Heart left ventricle (tissue), 16 donors: ENCODE data around the gene KIRREL3. TPM values are rescaled to one million over a fixed set of nuclear protein-coding genes. Genes with fewer than 3 reads are reported as not detected.

ENCODE experiments used
- ATAC-seq, 4 donors: fragments of 200-7000 bp; cut with Tn5 transposase; one replicate each; pipeline ENCODE4 v1.9.1; 2020 to 2022; ENCODE audit warnings: moderate library complexity in 4 of 4, mild to moderate bottlenecking in 3 of 4, moderate number of reproducible peaks in 1 of 4
- DNase-seq, 5 donors: peaks; one replicate each; pipeline ENCODE4 v3.0.0-alpha.2; 2020
- H3K27ac ChIP-seq, 12 donors: fragments of 200-600 bp; sonication (generic) in 4 of 12; one replicate each; pipeline versions ENCODE4 v1.5.0 to v1.8.0; 2016 to 2022; ENCODE audit warnings: mild to moderate bottlenecking in 2 of 12
- H3K27me3 ChIP-seq, 9 donors: fragments of 200-600 bp; sonication (generic) in 2 of 9; one replicate each; pipeline versions ENCODE4 v1.5.1 to v1.8.0; 2016 to 2022; ENCODE audit warnings: mild to moderate bottlenecking in 3 of 9
- H3K36me3 ChIP-seq, 9 donors: fragments of 200-600 bp; sonication (generic) in 2 of 9; one replicate each; pipeline versions ENCODE4 v1.5.0 to v1.8.0; 2018 to 2022; ENCODE audit warnings: mild to moderate bottlenecking in 2 of 9
- H3K4me1 ChIP-seq, 12 donors: fragments of 200-600 bp; sonication (generic) in 4 of 12; one replicate each; pipeline versions ENCODE4 v1.5.0 to v1.8.0; 2016 to 2022; ENCODE audit warnings: mild to moderate bottlenecking in 3 of 12
- H3K4me3 ChIP-seq, 12 donors: fragments of 200-600 bp; sonication (generic) in 4 of 12; one replicate each; pipeline versions ENCODE4 v1.5.0 to v1.8.0; 2017 to 2022; ENCODE audit warnings: mild to moderate bottlenecking in 9 of 12, moderate library complexity in 4 of 12
- H3K9me3 ChIP-seq, 12 donors: fragments of 200-600 bp; sonication (generic) in 4 of 12; one replicate each; pipeline versions ENCODE4 v1.5.0 to v1.8.0; 2016 to 2022; ENCODE audit warnings: mild to moderate bottlenecking in 1 of 12
- POLR2A ChIP-seq, 2 donors: fragments of 450-650 bp; IDR thresholded peaks; one replicate each; pipeline ENCODE4 v1.6.1; 2017; ENCODE audit warnings: antibody characterized with exemption in 2 of 2, mild to moderate bottlenecking in 2 of 2, moderate library complexity in 2 of 2
- WGBS, 4 donors: extraction: QIAGEN DNeasy Blood & Tissue Kit in 2 of 4; methylation state at CpG; one replicate each; pipeline versions ENCODE4 v1.1.5 to v1.1.7; 2013 to 2018; 5-methylcytosine and 5-hydroxymethylcytosine counted together
- intact Hi-C, 10 donors: fragments of 100-400 bp; cut with DNase I; formaldehyde crosslinking; loops; one replicate each; pipeline versions ENCODE4 v1.11.1 to v1.14.2; 2022
- polyA plus RNA-seq, 2 donors: library from polyadenylated mRNA; stranded (reverse); fragments of 200-250 nt; gene quantifications; one replicate each; pipeline ENCODE4 v1.2.3, GENCODE V29; 2013
- total RNA-seq, 9 donors: library from RNA; depleted of rRNA in 2 of 9; stranded (reverse); fragments of >200 nt in 2 of 9; fragmentation: NEBNext Ultra II Directional in 3 of 9; extraction: Animal tissue kit (Norgen Biotek cat#: 25700) in 3 of 9; gene quantifications; one replicate each; pipeline versions ENCODE4 v1.1.0 to v1.2.4, GENCODE V29; 2016 to 2023
- TF ChIP-seq, protein P1 (sequence below), 12 donors: fragments of 200-600 bp; sonication (generic) in 4 of 12; IDR thresholded peaks; one replicate each; pipeline versions ENCODE4 v1.5.0 to v1.8.0; 2018 to 2022; ENCODE audit warnings: antibody characterized with exemption in 12 of 12, mild to moderate bottlenecking in 5 of 12
- donor health status: ischemic (EF 13 %, LVEDD 7.1; RV severe dilation, severe dysfunction).
- donor health status: healthy with polysubstance abuse.
- donor health status: DM: no; HTN: yes; CAD: no.
- donor health status: DM: no; HTN: no; CAD: no.
- donor health status: ischemic (EF 25% LVEDD 6.9; RV normal size, moderate dysfunction).
- donor health status: ischemic (EF 25% LVEDD 5.7; RV mildly dilated, moderate dysfunction).
- donor health status: healthy.
- donor health status: DM: yes; HTN: yes; CAD: no.
- donor health status: ischemic (EF 35%, LVEDD 5.7; RV mildly dilated, moderate dysfunction).
- donor health status: nonischemic (EF 11% LVEDD 7.7; RV severe dilation, severe dysfunction).
- donor health status: DM: yes; HTN: yes; CAD: no.
- donor health status: PGD.
- donor health status: ischemic (EF 29% LVEDD 5.4; RV normal size, mild dysfunction).
- donor health status: nonischemic (EF 23%, LVEDD 6.1; RV moderate dilation, normal function).

The KIRREL3 gene
- total and polyA plus RNA-seq, 11 donors: 0.08 to 1.3 (median 0.27) TPM

DNA sequence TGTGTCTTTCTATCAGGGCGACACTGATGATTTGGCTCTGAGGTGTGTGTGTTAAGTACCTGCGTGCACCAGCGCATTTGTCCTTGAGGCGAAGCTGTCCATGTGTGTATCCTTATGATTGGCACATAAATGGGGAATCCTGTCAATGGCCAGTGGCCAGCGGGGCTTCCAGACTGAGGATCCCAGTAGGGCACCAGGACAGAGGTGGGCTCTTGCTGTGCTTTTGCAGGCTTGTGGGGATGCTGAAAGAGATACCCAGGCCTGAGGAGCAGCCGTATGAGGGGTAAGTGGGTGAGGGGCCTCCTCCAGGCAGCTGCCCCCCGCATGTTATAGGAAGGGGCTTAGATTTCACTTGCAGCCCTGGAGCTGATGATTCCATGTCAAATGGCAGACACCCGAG is 488.3 kb downstream of the KIRREL3 start:
- DNase-seq (peak in 1 of 5 donors; percentile 19), ATAC-seq (no peak)
- Histone ChIP-seq H3K27me3 (peaks cover 0 to 16% (median 0%) of the 10 kb centered on the region in 9 donors), H3K4me3 (no peak overlapping the region), H3K9me3 (peaks cover 0 to 3% (median 0%) of the 10 kb centered on the region in 12 donors), H3K4me1 (peaks cover 0 to 4% (median 0%) of the 10 kb centered on the region in 12 donors), H3K27ac (no peak overlapping the region), H3K36me3 (no peaks in the 10 kb centered on the region)
- intact Hi-C loops: no loop called here
- TF ChIP-seq POLR2A (IDR thresholded peaks at IDR 0.05): no peak
- TF ChIP-seq, protein P1, sequence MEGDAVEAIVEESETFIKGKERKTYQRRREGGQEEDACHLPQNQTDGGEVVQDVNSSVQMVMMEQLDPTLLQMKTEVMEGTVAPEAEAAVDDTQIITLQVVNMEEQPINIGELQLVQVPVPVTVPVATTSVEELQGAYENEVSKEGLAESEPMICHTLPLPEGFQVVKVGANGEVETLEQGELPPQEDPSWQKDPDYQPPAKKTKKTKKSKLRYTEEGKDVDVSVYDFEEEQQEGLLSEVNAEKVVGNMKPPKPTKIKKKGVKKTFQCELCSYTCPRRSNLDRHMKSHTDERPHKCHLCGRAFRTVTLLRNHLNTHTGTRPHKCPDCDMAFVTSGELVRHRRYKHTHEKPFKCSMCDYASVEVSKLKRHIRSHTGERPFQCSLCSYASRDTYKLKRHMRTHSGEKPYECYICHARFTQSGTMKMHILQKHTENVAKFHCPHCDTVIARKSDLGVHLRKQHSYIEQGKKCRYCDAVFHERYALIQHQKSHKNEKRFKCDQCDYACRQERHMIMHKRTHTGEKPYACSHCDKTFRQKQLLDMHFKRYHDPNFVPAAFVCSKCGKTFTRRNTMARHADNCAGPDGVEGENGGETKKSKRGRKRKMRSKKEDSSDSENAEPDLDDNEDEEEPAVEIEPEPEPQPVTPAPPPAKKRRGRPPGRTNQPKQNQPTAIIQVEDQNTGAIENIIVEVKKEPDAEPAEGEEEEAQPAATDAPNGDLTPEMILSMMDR (IDR thresholded peaks at IDR 0.05): no peak
- 74 to 88% (median 82%) methylated on average over 7 to 8 of the region's 8 CpGs for WGBS, 4 donors

DNA sequence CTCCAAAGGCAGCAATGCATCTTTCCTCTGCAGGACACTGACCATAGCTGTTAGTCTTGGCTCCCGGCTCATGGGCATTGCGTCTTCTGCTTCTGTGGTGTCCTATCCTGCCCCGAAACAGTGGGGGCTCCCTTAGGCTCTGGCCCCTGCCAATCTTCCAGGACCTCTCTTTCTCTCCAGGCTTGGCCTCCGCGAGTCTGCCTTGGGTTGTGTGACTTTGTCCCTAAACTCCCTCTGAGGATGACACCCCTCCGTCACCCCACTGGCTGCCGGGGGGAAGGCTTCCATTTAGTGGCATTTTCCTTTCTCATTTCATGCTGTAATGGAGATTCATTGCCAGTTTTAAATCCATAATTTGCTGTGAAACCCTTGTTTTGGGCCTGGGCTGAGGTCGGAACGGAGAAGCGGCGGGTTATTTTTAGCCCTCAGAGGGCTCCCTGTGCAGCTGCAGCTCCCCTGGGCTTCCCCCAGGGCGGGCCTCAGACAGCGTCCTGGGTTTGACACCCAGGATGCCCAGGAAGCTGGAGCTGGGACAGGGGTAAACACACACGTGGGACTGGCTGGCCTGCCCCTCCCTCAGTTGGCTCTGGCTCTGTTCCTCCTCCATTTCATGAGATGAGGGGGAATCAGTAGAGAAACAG is 489.0 kb downstream of the KIRREL3 start:
- Histone ChIP-seq H3K4me3 (no peak overlapping the region), H3K27ac (no peak overlapping the region), H3K36me3 (no peaks in the 10 kb centered on the region), H3K4me1 (peaks cover 0 to 4% (median 0%) of the 10 kb centered on the region in 12 donors), H3K9me3 (peaks cover 0 to 9% (median under 1%) of the 10 kb centered on the region in 12 donors), H3K27me3 (peaks cover 0 to 16% (median 0%) of the 10 kb centered on the region in 9 donors)
- WGBS, 4 donors: 54 to 69% (median 57%) methylated on average over 13 to 14 of the region's 14 CpGs
- ATAC-seq (peak in 1 of 4 donors; percentile 26), DNase-seq (peak in 1 of 5 donors; percentile 44)
- intact Hi-C loops: no loop called here
- TF ChIP-seq POLR2A (IDR thresholded peaks at IDR 0.05): no peak
- TF ChIP-seq, protein P1 (IDR thresholded peaks at IDR 0.05): no peak

DNA sequence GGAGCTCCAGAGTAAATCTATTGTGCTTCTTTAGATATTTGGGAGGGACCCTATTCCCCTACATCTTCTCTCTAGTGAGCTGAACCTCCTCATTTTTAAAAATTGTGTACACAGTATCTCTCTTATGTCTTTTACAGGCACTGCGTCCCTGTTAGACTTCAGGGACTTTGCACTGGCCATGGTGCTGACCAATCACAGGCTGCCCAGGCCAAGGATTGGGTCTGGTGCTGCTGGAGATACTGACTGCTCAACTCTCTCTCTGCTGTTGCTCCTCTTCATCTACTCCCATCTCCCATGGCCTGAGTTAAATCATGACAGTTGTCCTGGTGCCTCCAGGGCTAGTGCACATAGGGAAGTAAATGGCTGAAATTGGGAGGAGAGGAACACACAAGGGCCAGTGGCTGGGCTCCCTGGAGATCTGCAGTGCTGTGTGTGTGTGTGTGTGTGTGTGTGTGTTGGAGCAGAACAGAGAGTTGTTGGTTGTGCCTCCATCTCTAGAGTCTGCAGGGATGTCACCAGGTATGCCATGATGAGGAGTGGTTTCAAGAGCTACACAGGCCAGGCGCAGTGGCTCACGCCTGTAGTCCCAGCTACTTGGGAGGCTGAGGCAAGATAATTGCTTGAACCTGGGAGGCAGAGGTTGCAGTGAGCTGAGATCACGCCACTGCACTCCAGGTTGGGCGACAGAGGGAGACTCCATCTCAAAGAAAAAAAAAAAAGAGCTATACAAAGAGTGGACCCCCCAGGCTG is 489.8 kb downstream of the KIRREL3 start:
- peaks cover 0 to 17% (median 3%) of the 10 kb centered on the region in 12 donors for H3K9me3 ChIP-seq
- TF ChIP-seq POLR2A (IDR thresholded peaks at IDR 0.05): no peak
- TF ChIP-seq, protein P1 (IDR thresholded peaks at IDR 0.05): no peak
- peaks cover 0 to 16% (median 0%) of the 10 kb centered on the region in 9 donors for H3K27me3 ChIP-seq
- WGBS, 4 donors: 64 to 79% (median 72%) methylated on average over 5 of the region's 5 CpGs
- H3K4me3 ChIP-seq: no peak overlapping the region
- ATAC-seq: peak in 1 of 4 donors; percentile 41
- no peak overlapping the region for H3K27ac ChIP-seq
- no peaks in the 10 kb centered on the region for H3K36me3 ChIP-seq
- no peak for DNase-seq
- intact Hi-C loops: no loop called here
- H3K4me1 ChIP-seq: peaks cover 0 to 4% (median 0%) of the 10 kb centered on the region in 12 donors

DNA sequence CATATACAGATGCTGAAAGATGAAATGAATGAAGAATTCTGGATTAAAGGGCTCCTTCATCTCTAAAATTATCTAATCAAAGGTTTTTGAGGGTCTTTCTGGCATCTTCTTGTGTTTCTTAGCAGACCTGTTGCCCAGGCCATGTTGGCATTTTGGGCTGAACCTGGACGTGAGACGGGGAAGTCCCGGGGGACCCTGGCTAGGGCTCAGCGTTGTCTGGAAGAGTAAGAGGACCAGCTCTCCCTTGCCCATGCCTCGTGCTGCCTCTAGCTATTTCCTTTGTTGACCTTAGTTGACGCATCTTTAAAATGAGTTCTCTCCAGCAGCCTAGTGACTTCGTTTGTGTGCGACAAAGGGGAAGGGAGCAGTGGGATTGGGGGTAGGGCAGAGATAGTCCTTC is 492.9 kb downstream of the KIRREL3 start:
- no peak overlapping the region for H3K4me3 ChIP-seq
- H3K9me3 ChIP-seq: peaks cover 0 to 34% (median 3%) of the 10 kb centered on the region in 12 donors
- H3K4me1 ChIP-seq: peaks cover 0 to 4% (median 0%) of the 10 kb centered on the region in 12 donors
- H3K27me3 ChIP-seq: peaks cover 0 to 31% (median 8%) of the 10 kb centered on the region in 9 donors
- no peaks in the 10 kb centered on the region for H3K36me3 ChIP-seq
- H3K27ac ChIP-seq: no peak overlapping the region
- intact Hi-C loops: no loop called here
- 59 to 67% (median 62%) methylated on average over 8 of the region's 8 CpGs for WGBS, 4 donors
- no peak for DNase-seq
- TF ChIP-seq, protein P1 (IDR thresholded peaks at IDR 0.05): no peak
- TF ChIP-seq POLR2A (IDR thresholded peaks at IDR 0.05): no peak
- ATAC-seq: no peak
